HG02970 (cell line): ENCODE measurements around the gene IL34.
"Not testable (repeated sequence)": the region's sequence is repeated elsewhere in the genome, so short reads cannot be mapped to it uniquely, and the experiment has no call there.

ENCODE experiments used
- ATAC-seq: cut with Tn5 transposase; IDR thresholded peaks from one replicate; pipeline ENCODE4 v1.9.1; 2021; ENCODE audit warnings: mild to moderate bottlenecking, moderate library complexity, moderate number of reproducible peaks; ENCODE audit not compliant: unreplicated experiment, low FRiP score

The IL34 gene

GRCh38 chr16:70646260-70647241 lies at the start of gene IL34:
Gene IL34 (plus strand): TSS chr16:70646559. CDS start chr16:70646948, 389 bp downstream.
- no peak for ATAC-seq

- no peak for ATAC-seq
Measured at GRCh38 chr16:70597135-70597835, 49.1 kb upstream of the IL34 start.

GRCh38 chr16:70598937-70599503 lies 47.3 kb upstream of the IL34 start:
- ATAC-seq, result no peak

- no peak for ATAC-seq
Measured at GRCh38 chr16:70600730-70601129, 45.6 kb upstream of the IL34 start.

GRCh38 chr16:70601576-70602575 lies 44.5 kb upstream of the IL34 start:
- no peak for ATAC-seq

- ATAC-seq, result no peak
Measured at GRCh38 chr16:70602831-70603230, 43.5 kb upstream of the IL34 start.

- ATAC-seq, result no peak
Measured at GRCh38 chr16:70604407-70605282, 41.7 kb upstream of the IL34 start.

- ATAC-seq, result no peak
Measured at GRCh38 chr16:70605283-70605657, 41.1 kb upstream of the IL34 start.

- ATAC-seq, result no peak
Measured at GRCh38 chr16:70608521-70608920, 37.8 kb upstream of the IL34 start.

- ATAC-seq, result no peak
Measured at GRCh38 chr16:70610273-70611223, 35.8 kb upstream of the IL34 start.

- no peak for ATAC-seq
Measured at GRCh38 chr16:70611224-70611598, 35.1 kb upstream of the IL34 start.

GRCh38 chr16:70611785-70612303 lies 34.5 kb upstream of the IL34 start:
- ATAC-seq, result no peak

- no peak for ATAC-seq
Measured at GRCh38 chr16:70612931-70613330, 33.4 kb upstream of the IL34 start.

- no peak for ATAC-seq
Measured at GRCh38 chr16:70614208-70614951, 32.0 kb upstream of the IL34 start.

- ATAC-seq, result no peak
Measured at GRCh38 chr16:70615945-70616344, 30.4 kb upstream of the IL34 start.

- not testable (repeated sequence) for ATAC-seq
Measured at GRCh38 chr16:70621864-70622263, 24.5 kb upstream of the IL34 start.

- no peak for ATAC-seq
Measured at GRCh38 chr16:70627696-70628095, 18.7 kb upstream of the IL34 start.
